Forelimb muscle (tissue), 1 donor: ENCODE results near the gene POLR2M. TPM values are rescaled to one million over a fixed set of nuclear protein-coding genes. Genes with fewer than 3 reads are reported as not detected.

Experiments
- DNase-seq: peaks from one replicate; pipeline ENCODE4 v3.0.0-alpha.2; 2013; ENCODE audit warnings: low read depth
- polyA plus RNA-seq: library from polyadenylated mRNA; unstranded; fragments of 120-200 nt; gene quantifications from one replicate; pipeline ENCODE4 v1.2.1, GENCODE V29; 2013; ENCODE audit not compliant: insufficient read length

POLR2M gene
- 38.9 TPM for polyA plus RNA-seq

DNA sequence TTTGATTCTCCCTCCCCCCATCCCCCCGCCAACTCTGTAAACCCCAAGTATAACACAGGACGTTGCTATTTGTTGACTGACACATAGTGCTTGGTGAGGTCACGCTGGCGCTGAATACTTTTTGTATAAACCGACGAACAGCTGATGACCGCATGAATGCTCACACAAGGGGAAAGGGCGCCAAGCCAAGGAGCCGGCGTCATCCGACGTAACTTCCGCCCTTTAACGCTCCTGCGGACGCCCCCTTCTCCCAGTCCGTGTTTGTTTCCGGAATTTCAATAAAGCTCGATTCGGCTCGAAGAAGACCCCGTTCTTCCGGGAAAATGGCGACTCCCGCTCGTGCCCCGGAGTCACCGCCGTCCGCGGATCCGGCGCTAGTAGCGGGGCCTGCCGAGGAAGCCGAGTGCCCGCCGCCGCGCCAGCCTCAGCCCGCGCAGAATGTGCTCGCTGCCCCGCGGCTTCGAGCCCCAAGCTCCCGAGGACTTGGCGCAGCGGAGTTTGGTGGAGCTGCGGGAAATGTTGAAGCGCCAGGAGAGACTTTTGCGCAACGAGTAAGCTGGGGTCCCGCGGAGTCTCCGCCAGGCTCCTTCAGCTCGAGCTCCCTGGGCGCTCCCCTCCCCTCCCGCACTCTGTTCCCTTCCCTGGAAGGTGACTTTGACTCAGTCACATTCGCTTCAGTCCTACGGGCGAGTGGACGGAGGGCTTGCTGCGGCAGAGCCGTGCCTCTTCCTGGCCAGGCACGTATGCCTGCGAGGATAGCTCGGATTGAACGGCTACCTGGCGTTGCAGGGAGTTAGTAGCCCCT, at the start of gene POLR2M:
Gene POLR2M (plus strand): TSS at position 310 of the 805 bp plus-strand sequence. CDS start 129 bp downstream, at position 439.
- DNase-seq, result peak; percentile 98

DNA sequence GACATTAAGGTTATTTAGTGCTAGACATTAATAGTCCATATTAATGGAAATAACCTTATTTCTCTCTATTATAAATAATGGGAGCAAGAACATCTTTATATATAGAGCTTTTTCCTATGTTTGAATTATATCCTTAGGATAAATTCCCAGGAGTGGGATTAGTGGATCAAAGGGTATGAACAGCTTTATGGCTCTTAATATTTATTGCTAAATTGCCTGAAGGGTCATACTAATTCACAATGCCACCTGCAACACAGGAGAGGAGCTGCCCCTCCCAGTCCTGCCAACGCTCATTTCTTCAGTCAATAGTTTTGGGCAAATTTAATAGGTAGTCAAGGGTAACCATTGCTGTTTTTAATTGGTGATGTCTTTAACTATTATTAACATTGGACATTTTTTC, 48.9 kb upstream of the POLR2M start:
- DNase-seq, result no peak

DNA sequence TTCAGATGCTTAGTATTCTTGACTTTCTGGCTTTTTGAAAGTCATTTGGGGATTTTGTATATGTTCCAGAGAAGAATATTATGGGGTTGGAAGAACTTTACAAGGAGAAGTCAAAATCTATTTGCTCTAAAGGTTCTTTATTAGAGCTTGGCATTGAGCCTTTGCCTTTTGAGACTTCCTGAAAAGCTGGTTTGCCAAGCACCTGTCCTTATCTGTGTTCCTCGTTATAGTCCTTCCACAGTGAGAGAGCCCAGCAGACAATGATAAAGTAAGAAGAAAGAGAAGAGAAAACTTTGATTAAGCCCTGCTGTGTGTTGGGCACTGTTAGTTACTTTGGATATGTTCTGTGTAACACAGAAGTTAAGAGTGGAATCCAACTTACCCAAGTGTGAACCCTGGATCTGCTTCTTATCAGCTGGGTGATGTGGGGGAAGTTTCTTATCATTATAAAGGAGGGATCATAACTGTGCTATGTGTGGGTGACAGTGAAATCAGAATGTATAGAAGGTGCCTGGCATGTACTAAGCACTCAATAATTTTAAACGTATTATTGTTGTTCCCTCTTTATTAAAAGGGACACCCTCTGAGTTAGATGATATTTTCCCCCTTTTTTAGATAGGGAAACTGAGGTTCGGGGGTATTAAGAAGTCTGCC, 44.3 kb upstream of the POLR2M start:
- DNase-seq, result no peak

DNA sequence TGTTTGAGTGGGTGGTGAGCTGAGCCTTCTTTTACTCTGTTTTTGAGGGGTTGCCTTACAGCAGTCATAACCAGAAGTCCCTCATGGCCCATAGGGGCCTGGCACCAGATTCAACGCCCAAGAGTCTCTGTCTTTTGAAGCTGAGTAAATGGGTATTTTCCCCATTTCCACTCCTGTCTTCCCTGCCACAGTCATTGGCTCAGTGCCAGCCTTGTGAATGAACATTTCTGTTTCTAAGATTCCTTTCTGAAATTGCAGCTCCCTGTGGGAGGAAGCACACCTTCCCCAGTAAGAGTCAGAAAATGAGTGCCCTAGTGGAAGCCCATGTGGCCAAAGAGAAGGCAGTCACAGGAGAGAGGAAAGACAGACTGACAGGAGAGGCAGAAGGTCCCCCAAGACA, 43.7 kb upstream of the POLR2M start:
- DNase-seq, result no peak

DNA sequence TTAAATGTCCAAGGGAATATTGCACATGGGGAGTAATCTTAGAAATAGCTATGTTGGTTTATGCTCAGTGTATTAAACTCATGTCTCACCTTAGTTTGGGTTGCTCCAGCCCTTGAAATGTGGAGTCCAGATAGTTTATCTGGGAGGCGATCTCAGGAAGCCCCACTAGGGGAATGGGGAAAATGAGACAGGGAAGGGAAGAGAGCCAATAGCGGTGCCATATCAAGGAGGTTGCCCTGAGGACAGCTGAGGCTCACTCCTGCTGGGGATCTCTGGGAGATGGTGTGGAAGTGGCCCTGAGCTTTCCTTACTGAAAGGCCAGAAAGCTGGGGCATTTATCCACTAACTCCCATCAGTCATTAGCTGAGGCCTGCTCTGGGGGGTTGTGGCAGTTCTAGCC, 43.3 kb upstream of the POLR2M start:
- no peak for DNase-seq

DNA sequence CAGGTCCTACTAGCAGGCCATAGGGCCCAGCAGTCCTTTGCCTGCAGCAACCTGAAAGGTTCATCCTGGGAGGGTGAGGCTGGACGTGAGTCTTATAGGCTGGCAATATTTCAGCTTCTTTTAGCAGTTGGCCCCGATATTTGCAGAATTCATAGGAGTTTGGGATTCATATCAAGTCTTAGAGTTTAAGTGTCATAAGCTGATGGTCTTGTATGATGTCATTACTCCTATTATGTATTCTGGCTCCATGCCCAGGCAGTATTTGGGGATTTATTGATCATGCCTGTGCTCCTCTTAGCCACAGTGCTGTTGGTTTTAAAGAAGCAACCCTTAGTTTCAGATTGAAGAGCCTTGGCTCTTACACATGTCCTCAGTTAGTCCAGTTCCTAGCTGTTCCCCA, 41.3 kb upstream of the POLR2M start:
- no peak for DNase-seq

DNA sequence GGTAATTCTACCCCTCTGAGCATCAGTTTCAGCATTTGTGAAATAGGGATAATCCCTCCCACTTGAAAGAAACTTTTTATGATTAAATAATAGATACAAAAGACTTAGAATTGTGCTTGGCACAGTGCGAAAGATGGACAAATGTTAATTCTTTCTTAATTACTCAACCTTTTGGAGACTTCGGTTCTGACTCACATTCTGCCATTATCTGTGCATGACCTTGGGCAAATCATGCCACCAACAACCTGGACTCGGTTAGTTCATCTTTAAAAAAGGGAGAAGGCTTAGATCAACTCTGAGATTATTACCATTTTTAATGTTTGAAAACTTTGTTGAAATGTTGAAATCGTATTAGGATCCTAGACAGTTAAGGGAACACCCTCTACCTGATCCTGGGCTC, 40.6 kb upstream of the POLR2M start:
- no peak for DNase-seq

DNA sequence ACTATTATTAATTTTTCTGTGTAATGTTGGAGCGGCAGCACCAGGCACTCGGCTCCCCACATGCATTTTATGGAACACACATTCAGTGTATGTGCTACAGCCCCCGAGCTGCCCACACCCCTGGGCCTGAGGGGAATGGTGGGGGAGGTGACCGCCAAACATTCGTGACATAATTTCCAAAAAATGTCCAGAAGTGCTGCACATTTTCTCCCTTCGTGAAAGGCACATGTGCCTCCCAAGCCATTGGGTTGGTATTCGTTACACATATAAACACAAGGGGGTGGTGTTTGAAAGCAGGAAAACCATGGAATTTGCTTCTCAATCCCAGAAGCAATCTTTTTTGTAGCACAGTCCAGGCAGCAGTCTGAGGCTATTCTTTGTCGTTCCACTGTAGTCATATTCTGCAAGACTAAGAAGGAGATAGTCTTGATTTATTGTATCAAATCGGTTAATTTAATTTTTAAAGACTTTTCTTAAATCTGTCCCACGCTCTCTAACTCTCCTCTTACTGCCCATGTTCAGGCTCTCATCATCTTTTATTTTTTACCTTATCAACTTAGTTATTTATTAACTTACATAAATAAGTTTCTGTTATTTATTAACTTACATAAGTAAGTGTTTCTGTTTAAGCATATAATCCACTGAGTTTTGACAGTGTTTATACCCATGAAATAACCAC, 39.2 kb upstream of the POLR2M start:
- DNase-seq, result peak; percentile 24

DNA sequence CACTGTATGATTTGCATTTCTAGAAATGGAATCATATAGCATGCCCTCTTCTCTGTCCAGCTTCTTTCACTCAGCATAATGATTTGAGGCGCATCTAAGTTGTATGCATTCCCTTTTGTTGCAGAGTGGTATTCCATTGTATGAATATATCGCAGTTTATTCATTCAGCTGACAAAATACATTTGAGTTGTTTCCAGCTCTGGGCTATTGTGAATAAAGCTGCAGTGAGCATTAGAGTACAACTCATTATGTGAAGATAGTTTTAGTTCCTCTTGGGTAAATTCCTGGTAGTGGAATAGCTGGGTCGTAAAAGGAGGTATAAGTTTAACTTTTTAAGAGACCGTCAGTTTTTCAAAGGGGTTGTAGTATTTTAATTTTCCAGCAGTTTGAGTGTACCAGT, 38.5 kb upstream of the POLR2M start:
- DNase-seq, result no peak

DNA sequence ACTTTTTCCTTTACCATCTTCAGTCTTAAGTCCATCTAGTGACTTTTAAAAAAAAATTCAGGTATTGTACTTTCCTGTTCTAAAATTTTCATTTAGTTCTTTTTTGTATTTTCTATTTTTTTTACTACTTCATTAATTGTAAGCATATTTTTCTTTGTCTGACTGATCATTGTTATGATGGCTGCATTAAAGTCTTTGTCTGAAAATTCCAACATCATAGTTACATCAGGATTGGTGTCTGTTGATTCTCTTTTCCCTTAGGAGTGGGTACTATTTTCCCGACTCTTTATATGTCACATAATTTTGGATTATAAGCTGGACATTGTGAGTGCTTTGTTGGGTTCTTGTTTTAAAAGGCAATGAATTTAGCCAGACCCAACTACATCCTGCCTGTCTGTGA, 34.9 kb upstream of the POLR2M start:
- no peak for DNase-seq

DNA sequence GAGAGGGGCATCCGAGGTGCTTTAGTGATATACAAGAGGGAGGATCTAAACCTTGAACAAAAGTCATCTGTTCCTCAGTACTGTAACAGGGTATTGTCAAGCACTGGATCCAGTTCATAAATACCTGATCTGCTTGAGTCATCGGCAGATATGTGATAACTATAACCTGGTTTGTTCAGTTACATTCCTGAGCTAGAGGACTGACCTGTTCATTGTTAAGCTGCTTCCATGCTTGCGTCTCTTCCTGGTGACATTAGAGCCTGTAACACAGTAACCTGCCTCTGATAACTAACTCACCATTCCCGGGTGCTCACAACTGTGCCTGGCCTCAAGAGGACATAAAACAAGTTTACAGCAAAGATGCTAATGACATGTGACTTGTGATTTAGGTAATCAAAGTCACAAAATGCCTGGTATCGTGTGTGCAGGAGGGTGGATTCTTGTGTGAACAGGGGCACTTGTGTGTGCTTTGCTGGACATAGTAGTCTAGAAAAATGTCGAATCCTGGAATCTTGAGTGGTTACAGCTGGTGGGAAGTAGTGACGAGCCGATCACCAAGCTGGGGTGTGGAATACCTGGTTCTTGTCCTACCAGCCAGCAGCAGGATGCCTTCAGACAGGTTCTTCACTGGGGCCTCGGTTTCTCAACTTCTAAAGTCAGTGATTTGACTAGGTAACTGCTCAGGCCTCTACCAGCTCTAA, 30.9 kb upstream of the POLR2M start:
- no peak for DNase-seq

DNA sequence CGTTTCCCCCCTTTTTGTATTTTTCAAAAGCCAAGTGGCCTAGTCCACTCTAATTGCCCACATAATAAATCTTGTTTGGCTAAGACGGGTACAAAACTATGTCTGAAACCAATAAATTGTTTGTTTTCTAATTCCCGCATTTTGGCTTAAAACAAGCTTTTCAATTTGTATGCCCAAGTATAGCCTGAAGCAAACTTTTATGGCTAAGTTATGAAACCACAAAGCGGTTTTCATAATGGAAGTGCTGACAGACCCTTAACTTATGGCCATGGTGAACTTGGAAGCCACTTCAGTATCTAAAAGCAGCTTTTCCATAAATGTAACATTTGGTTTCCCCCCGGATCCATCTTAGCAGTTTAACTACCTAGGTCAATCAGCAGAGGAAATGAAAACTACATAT, 29.9 kb upstream of the POLR2M start:
- no peak for DNase-seq

DNA sequence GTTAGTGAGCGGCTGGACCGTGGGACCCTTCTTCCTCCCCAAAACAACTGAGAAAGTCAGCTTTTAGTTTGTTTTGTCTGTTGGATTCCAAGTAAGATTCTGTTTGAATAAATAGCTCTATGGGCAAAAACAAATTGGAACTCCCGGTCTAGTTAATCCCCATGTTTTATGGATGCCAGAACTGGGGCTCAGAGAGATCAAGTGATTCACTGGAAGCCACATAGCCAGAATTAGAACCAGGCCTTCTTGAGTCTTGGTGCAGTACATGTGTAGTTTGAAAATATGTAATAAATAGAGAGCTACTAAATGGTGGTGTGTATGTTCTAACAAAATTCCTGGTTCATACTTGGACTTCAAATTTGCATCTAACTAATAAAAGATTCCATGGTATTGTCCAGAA, 29.3 kb upstream of the POLR2M start:
- no peak for DNase-seq

DNA sequence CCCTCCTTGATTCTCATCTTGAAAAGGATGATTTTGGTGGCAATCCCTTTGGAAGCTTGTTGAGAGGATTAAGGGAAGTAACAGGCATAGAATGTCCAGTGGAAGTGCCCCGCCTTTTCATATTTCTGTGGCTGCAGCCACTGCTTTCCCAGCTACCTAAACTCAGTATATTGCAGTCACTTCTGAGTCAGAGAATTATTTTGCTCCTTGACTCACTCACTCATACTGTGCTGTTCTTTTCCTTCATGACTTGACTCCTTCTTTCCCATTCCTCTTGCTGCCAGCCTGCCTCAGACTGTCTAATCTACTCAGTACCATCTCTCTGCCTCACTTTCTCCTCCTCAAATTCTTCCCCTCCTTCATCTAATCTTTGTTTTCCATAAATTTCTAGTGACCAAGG, 26.5 kb upstream of the POLR2M start:
- DNase-seq, result no peak

DNA sequence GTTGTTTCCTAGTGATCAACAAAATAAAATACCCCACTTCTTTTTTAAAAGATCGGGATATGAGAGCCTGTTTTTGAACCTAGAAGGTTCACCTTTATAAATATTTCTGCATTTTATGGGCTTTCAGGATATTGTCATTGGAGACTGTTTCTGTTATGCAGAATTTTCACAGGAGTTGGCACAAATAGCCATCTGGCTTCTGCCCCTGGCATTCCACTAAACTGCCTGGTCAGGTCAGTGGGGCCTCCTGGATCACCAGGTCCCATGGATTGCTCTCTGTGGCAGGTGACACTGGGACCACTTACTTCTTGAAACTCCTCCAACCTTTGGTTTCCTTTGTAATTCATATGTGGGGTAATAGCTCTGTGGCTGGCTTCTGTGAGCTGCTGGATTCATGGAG, 25.5 kb upstream of the POLR2M start:
- DNase-seq, result no peak

DNA sequence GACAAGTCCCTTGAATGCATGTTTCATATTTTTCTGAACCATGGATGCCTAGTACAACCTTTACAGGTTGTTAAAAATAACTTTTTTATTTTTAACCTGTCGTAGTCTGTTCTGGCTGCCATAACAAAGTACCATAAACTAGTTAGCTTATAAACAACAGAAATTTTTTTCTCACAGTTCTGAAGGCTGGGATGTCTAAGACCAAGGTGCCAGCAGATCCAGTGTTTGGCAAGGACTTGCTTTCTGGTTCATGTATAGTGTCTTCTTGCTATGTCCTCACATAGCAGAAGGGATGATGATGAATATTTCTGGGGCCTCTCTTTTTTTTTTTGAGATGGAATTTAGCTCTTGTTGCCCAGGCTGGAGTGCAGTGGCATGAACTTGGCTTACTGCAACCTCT, 23.0 kb upstream of the POLR2M start:
- no peak for DNase-seq

DNA sequence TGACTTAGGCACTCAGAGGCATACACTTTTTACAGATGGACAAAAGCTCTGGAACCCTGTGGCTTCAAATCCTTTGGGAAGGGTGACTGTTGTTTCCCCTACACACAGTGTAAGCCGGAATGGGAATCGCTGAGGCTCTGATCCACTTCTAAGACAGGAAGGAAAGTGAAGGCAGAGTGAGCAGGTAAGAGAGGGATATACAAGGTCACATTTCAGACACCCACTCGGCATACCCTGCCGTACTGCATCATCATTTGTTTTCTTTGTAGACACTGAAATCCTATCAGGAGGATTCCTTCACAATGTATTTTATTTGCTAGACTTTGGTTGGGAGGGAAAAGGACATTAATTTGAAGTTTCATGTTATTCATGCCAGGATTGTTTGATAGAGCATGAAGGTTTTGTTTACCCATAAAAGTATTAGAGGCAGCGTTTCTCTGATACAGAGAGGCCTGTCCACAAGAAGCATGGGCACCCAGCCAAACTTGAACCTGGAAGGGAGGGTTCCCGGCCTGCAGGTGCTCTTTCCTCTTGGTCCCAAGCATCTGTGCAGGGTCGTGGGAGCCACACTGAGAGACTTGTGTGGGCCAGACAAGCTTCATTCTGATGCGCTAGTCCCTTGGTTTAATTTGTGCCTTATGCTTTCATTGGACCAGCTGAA, 21.9 kb upstream of the POLR2M start:
- no peak for DNase-seq

DNA sequence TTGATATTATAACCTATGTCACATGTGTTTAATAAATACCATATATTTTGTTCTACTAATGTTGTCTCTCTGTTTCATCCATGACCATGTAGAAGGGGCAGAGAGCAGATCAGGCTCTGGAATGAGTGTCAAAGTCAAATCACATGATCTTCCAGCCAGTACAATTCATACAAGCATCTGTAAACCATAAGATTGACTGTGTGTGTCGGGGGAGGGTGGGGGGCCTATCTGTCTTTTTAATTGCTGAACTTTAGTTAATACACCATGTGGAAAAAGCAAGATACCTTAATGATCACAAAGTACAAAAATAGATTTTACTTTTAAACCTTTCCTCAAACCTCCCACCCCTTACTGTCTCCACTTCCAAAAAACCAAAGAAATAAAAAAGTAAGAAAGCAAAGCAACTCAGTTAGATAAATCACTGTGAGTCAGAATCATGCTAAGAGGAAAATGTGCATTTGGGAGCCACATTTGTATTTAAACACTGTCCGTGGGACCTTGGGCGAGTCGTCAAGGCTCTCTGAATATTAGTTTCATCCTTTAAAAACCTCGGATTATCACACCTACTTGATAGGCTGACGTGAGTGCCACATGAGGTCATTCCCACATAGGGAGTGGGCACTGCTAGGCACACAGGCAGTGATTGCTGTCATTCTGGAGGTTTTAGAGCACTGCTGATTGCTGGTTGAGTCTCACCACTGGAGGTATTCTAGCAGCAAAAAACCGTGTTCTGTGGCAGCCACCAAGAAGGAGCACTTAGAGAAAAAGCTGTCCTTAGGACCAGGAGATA, 21.0 kb upstream of the POLR2M start:
- DNase-seq, result no peak

DNA sequence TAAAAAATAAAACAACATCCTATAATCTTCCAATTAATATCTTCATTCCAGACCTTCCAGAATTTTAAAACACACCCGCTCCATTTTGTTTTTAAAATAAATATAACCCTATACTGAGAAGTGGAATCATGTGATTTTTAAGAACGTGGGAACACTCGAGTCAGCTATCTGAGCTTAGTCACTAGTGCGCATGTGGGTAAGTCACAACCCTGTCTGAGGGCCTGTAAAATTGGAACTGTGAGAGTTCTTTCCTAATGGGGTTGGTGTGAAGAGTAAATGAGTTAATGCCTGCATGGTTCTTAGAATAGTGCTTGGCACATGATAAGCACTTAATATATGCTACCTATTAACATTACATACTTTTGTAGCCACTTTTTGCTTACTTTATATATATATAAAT, 19.9 kb upstream of the POLR2M start:
- DNase-seq, result no peak

DNA sequence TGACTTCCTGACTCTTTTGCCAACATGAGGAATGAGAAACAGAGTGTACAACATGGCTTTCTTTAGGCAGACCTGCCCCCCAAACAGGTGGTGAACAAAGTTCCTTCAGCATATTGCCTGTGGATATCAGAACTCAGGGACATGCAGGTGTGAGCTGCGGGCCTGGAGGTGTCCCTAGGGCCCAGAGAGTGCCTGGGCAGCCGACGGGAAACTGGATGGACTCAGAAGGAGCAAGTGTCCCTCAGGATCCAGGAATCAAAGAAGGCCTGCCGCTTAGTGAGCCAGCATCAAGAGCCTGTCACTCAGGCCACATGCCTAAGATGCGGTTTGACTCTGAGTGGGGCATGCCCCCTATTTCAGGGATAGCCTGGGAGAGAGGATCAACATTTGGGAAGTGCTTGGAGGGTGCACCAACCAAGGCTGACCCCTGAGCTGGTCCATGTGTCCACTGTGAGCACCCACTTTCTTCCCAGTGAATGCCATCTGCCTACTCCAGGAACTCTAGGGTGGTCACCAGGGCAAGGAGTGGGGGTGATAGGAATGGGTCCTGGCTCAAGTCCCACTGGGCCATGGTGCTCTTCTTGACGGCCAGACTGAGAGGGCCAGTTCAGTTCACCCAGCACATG, 16.1 kb upstream of the POLR2M start:
- no peak for DNase-seq
